ENCODE results near the gene RAB31. TPM values are rescaled to one million over a fixed set of nuclear protein-coding genes. Genes with fewer than 3 reads are reported as not detected.

RAB31 gene
- polyA plus RNA-seq, 1 donor (not counting 4 experiments of a cell fraction or from before 2014, with no cell fraction given), result 47.0 TPM

GRCh38 chr18:9796935-9797549, 88.9 kb downstream of the RAB31 start:
- dilution Hi-C loops (cut with MboI; ENCODE audit: extremely low pct_ligation_motif_present, low sequenced_read_pairs), result no loop called here
- DNase-seq (ENCODE audit: low read depth, low spot score), result no peak
- H3K4me1 ChIP-seq (ENCODE audit: control insufficient read depth, extremely low read depth, insufficient read depth, low read length), result no peaks in the 10 kb centered on the region

DNA sequence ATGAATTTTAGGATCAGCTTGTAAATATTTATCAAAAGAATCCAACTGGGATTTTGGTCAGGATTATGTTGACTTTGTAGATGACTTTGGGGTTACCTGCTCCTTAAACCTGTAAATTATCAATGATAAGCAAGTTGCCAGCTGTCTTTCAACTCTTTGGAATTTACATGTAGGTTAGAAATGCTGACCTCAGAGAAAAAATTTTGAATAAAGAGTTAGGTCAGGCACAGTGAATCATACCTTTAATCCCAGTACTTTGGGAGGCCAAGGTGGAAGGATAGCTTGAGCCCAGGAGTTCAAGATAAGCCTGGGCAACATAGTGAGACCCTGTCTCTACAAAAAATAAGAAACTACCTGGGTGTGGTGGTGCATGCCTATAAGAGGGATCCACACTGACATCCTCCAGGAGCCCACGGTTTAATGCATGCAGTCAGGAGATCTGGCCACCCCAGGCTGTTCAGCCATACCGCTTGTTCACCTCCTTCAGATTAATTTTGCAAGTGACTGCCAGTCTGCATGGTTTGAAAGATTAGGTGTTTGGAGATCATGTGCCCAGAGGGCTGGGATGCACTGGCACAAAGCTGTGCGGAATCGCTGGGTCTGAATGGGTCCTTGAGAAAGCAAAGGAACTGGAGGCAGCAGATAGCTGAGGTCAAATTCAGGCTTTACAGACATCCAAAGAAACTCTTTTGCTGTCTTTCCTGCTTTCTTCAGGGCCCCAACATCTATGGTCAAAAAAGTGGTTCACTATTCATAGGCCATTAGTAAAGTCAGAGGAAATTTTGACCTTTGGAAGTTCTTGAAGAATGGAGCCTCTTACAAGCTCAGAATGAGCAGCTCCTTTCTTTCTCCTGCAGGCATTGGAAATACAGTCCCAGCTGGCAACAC, 94.3 kb downstream of the RAB31 start:
- no peak overlapping the region for H3K4me2 ChIP-seq (ENCODE audit: control insufficient read depth, extremely low read depth, insufficient read depth, low read depth, low read length)
- no peaks in the 10 kb centered on the region for H4K20me1 ChIP-seq (ENCODE audit: control insufficient read depth, extremely low read depth, insufficient read depth, low read length)
- DNase-seq (ENCODE audit: low read depth, low spot score), result no peak
- no peak overlapping the region for H3K27ac ChIP-seq (ENCODE audit: control insufficient read depth, insufficient read depth, low read length)
- FAIRE-seq, result no peak
- TF ChIP-seq CTCF (optimal IDR thresholded peaks at IDR 0.05 in 1 of 3, IDR thresholded peaks at IDR 0.05 in 1 of 3, conservative IDR thresholded peaks at IDR 0.05 in 1 of 3; ENCODE audit: extremely low read depth in 1 of 3, insufficient read depth in 2 of 3, low read length in 3 of 3), result no peak
- TF ChIP-seq EZH2 (IDR thresholded peaks at IDR 0.05; ENCODE audit: low read length), result no peak
- H3K4me3 ChIP-seq (ENCODE audit: control insufficient read depth in 2 of 3, extremely low read depth in 1 of 3, insufficient read depth in 2 of 3, low read depth in 1 of 3, low read length in 3 of 3), result no peak overlapping the region
- H3K4me1 ChIP-seq (ENCODE audit: control insufficient read depth, extremely low read depth, insufficient read depth, low read length), result peaks cover 5% of the 10 kb centered on the region
- no peaks in the 10 kb centered on the region for H3K9me3 ChIP-seq (ENCODE audit: control insufficient read depth, low read depth, low read length)
- dilution Hi-C loops (cut with MboI; ENCODE audit: extremely low pct_ligation_motif_present, low sequenced_read_pairs), result no loop called here
- no peaks in the 10 kb centered on the region for H3K79me2 ChIP-seq (ENCODE audit: control insufficient read depth, insufficient read depth, low read length)
- H3K9ac ChIP-seq (ENCODE audit: control insufficient read depth, extremely low read depth, insufficient read depth, low read length), result no peak overlapping the region
- no peak overlapping the region for H2AFZ ChIP-seq (ENCODE audit: control insufficient read depth, low read length)
- no peaks in the 10 kb centered on the region for H3K27me3 ChIP-seq (ENCODE audit: control insufficient read depth, extremely low read depth, insufficient read depth, low read length)
- no peaks in the 10 kb centered on the region for H3K9me1 ChIP-seq (ENCODE audit: control insufficient read depth, extremely low read depth, insufficient read depth, low read length)
- peaks cover 4 to 5% of the 10 kb centered on the region in 2 experiments for H3K36me3 ChIP-seq (ENCODE audit: control insufficient read depth in 2 of 2, extremely low read depth in 1 of 2, insufficient read depth in 2 of 2, low read length in 2 of 2)

More at GRCh38 chr18:9796935-9797549, 88.9 kb downstream of the RAB31 start:
- Histone ChIP-seq H3K9ac (ENCODE audit: control insufficient read depth, extremely low read depth, insufficient read depth, low read length) (no peak overlapping the region), H3K9me1 (ENCODE audit: control insufficient read depth, extremely low read depth, insufficient read depth, low read length) (no peaks in the 10 kb centered on the region), H3K36me3 (ENCODE audit: control insufficient read depth in 2 of 2, extremely low read depth in 1 of 2, insufficient read depth in 2 of 2, low read length in 2 of 2) (peaks cover 3 to 5% of the 10 kb centered on the region in 2 experiments), H3K27me3 (ENCODE audit: control insufficient read depth, extremely low read depth, insufficient read depth, low read length) (no peaks in the 10 kb centered on the region), H3K27ac (ENCODE audit: control insufficient read depth, insufficient read depth, low read length) (no peak overlapping the region), H3K4me2 (ENCODE audit: control insufficient read depth, extremely low read depth, insufficient read depth, low read depth, low read length) (no peak overlapping the region), H4K20me1 (ENCODE audit: control insufficient read depth, extremely low read depth, insufficient read depth, low read length) (no peaks in the 10 kb centered on the region), H3K79me2 (ENCODE audit: control insufficient read depth, insufficient read depth, low read length) (no peaks in the 10 kb centered on the region), H3K4me3 (ENCODE audit: control insufficient read depth in 2 of 3, extremely low read depth in 1 of 3, insufficient read depth in 2 of 3, low read depth in 1 of 3, low read length in 3 of 3) (no peak overlapping the region), H2AFZ (ENCODE audit: control insufficient read depth, low read length) (no peak overlapping the region), H3K9me3 (ENCODE audit: control insufficient read depth, low read depth, low read length) (no peaks in the 10 kb centered on the region)
- TF ChIP-seq EZH2 (IDR thresholded peaks at IDR 0.05; ENCODE audit: low read length) (no peak), CTCF (optimal IDR thresholded peaks at IDR 0.05 in 1 of 3, IDR thresholded peaks at IDR 0.05 in 1 of 3, conservative IDR thresholded peaks at IDR 0.05 in 1 of 3; ENCODE audit: extremely low read depth in 1 of 3, insufficient read depth in 2 of 3, low read length in 3 of 3) (no peak)
- FAIRE-seq, result no peak

Measured in keratinocyte (primary cell).